ENCODE measurements around the gene TUSC2. TPM values are rescaled to one million over a fixed set of nuclear protein-coding genes. Genes with fewer than 3 reads are reported as not detected.
A peak's percentile ranks its signal among the peaks of the same experiment; 100 is the strongest.

TUSC2 gene, protein sequence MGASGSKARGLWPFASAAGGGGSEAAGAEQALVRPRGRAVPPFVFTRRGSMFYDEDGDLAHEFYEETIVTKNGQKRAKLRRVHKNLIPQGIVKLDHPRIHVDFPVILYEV
- 10 to 100 TPM; 28.7 to 63.7 (median 42.3) TPM for total RNA-seq

GRCh38 chr3:50327943-50328691 lies at the start of gene TUSC2:
TSS of gene TUSC2 (minus strand) at chr3:50328223. CDS start at chr3:50328099, 124 bp downstream.
- DNase-seq: peak; percentile 99
- H3K27ac ChIP-seq: peak within 1 kb of the TSS; percentile 51 to 77 (median 56)
- H3K27me3 ChIP-seq: no peaks in the 10 kb centered on the region
- peak in 1 of 2 donors; percentile 82 for TF ChIP-seq POLR2A (IDR thresholded peaks at IDR 0.05)
- TF ChIP-seq, protein P1, sequence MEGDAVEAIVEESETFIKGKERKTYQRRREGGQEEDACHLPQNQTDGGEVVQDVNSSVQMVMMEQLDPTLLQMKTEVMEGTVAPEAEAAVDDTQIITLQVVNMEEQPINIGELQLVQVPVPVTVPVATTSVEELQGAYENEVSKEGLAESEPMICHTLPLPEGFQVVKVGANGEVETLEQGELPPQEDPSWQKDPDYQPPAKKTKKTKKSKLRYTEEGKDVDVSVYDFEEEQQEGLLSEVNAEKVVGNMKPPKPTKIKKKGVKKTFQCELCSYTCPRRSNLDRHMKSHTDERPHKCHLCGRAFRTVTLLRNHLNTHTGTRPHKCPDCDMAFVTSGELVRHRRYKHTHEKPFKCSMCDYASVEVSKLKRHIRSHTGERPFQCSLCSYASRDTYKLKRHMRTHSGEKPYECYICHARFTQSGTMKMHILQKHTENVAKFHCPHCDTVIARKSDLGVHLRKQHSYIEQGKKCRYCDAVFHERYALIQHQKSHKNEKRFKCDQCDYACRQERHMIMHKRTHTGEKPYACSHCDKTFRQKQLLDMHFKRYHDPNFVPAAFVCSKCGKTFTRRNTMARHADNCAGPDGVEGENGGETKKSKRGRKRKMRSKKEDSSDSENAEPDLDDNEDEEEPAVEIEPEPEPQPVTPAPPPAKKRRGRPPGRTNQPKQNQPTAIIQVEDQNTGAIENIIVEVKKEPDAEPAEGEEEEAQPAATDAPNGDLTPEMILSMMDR (IDR thresholded peaks at IDR 0.05): peak in 1 of 6 experiments; percentile 7
- peak within 1 kb of the TSS; percentile 45 to 97 (median 74) for H3K4me3 ChIP-seq (replicated peaks in 1 of 3)
- intact Hi-C loops (cut with DNase I): loop anchor here (5.0 kb wide), 1 partner anchor 36 kb away; the partner anchor contains the start of gene IFRD2
- 3 to 4% methylated on average over 32 to 40 of the region's 55 CpGs for WGBS, 2 donors
- H3K4me1 ChIP-seq: peaks cover 14 to 33% of the 10 kb centered on the region in 2 donors
- no peaks in the 10 kb centered on the region for H3K9me3 ChIP-seq
- H3K36me3 ChIP-seq: peaks cover 28 to 29% of the 10 kb centered on the region in 2 donors

DNA sequence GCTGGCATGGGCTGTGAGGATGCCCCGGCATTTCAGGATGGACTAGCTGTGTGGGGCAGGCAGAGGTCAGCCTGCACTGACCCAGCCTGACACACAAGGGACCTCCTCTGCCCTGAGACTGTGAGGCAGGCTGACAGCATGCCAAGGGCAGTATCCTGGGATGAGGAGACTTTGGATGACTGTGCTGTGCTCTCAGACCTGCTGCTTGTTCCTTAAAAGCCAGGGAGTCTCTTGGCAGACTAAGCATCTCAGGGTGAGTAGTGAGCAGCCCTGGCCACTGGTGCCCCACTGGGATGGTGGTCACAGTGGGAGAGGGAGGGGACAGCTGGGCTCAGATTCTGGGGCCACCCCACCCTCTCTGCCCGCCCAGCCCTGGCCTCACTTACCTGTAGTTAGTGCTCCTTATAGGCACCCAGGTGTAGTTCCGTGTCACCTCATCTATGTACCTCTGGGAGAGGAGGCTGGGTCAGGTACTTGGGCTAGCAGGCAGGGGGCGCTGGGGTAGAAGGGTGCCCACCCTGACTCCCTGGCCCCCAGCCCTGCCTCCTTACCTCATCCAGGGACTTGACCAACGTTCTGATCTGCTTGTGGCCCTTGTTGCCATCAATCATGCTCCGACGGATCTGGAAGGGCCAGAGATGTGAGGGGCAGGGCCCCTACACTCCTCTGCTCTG lies 47.4 kb upstream of the TUSC2 start:
- TF ChIP-seq POLR2A (IDR thresholded peaks at IDR 0.05): no peak
- TF ChIP-seq, protein P1 (IDR thresholded peaks at IDR 0.05): no peak
- WGBS, 2 donors: 72 to 81% methylated on average over 5 to 7 of the region's 7 CpGs
- H3K4me1 ChIP-seq: no peaks in the 10 kb centered on the region
- H3K9me3 ChIP-seq: no peaks in the 10 kb centered on the region
- H3K4me3 ChIP-seq (replicated peaks in 1 of 3): no peak overlapping the region
- no peak for DNase-seq
- no peaks in the 10 kb centered on the region for H3K27me3 ChIP-seq
- intact Hi-C loops (cut with DNase I): no loop called here
- H3K36me3 ChIP-seq: no peaks in the 10 kb centered on the region
- no peak overlapping the region for H3K27ac ChIP-seq

- DNase-seq: no peak
- H3K4me1 ChIP-seq: no peaks in the 10 kb centered on the region
- no peak overlapping the region for H3K27ac ChIP-seq
- no peaks in the 10 kb centered on the region for H3K36me3 ChIP-seq
- WGBS, 2 donors: 72 to 80% methylated on average over 16 to 19 of the region's 22 CpGs
- TF ChIP-seq, protein P1 (IDR thresholded peaks at IDR 0.05): no peak
- TF ChIP-seq POLR2A (IDR thresholded peaks at IDR 0.05): no peak
- intact Hi-C loops (cut with DNase I): no loop called here
- H3K27me3 ChIP-seq: no peaks in the 10 kb centered on the region
- no peak overlapping the region for H3K4me3 ChIP-seq (replicated peaks in 1 of 3)
- no peaks in the 10 kb centered on the region for H3K9me3 ChIP-seq
Observed at GRCh38 chr3:50374363-50375257, 46.6 kb upstream of the TUSC2 start.

DNA sequence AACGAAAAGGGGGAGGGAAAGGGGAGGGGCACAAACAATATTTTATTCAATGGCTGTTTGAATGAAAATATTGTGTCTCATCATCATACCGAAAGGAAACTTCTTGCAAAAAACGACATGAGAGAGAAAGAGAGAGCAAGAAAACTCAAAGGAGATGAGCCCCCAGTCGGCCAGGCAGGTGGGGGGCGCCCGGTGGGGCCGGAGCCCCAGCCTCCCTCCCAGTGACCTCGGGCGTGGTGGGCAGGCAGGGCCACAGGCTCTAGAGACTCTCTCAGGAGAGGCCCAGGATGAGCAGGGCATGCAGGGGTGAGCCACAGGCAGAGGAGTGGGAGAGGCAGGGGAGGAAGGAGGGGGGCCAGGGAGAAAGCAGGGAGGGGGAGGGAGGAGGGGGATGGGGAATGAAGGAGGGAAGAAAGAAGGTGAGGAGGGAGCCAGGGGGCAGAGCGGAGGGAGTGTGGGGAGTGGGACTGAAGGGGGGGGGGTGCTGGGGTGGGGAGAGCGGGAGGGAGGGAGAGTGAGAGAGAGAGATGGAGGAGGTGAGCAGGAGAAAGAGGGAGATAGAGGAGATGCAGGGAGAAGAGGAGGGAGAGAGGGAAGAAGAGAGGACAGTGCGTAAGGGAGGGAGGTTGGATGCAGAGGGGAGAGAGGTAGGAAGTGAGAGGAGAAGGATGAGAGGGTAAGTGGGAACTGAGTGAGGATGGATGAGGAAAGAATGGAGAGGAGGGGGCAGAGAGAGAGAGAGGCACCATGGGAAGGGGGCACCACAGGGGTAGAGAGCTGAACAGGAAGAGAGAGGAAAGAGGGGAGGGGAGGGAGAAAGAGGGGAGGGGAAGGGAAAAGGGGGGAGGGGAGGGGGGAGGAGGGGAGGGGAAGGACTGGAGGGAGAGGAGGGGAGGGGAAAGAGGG lies 45.4 kb upstream of the TUSC2 start:
- H3K27ac ChIP-seq: no peak overlapping the region
- H3K36me3 ChIP-seq: no peaks in the 10 kb centered on the region
- H3K4me3 ChIP-seq (replicated peaks in 1 of 3): no peak overlapping the region
- TF ChIP-seq POLR2A (IDR thresholded peaks at IDR 0.05): no peak
- TF ChIP-seq, protein P1 (IDR thresholded peaks at IDR 0.05): no peak
- no peak for DNase-seq
- no peaks in the 10 kb centered on the region for H3K4me1 ChIP-seq
- no peaks in the 10 kb centered on the region for H3K9me3 ChIP-seq
- no peaks in the 10 kb centered on the region for H3K27me3 ChIP-seq
- WGBS, 2 donors: 50 to 51% methylated on average over 12 of the region's 12 CpGs
- intact Hi-C loops (cut with DNase I): no loop called here

All from thyroid gland (tissue), 4 donors.